WTC11 (cell line): Measurements from ENCODE around the gene INPP5A. TPM values are rescaled to one million over a fixed set of nuclear protein-coding genes. Genes with fewer than 3 reads are reported as not detected.
A peak's percentile ranks its signal among the peaks of the same experiment; 100 is the strongest.

ENCODE experiments used
- ATAC-seq: fragments of 200-7000 bp; cut with Tn5 transposase; 2 replicates; pipeline ENCODE4 v1.10.0; 2021; ENCODE audit warnings: mild to moderate bottlenecking, moderate library complexity
- CTCF ChIA-PET: fragments of 300-600 bp; sonication (Branson Sonifier 250); formaldehyde crosslinking; loops from one replicate; lab custom pipeline; 2021; ENCODE audit warnings: antibody characterized with exemption; lab: Charles Lee
- POLR2A ChIA-PET: fragments of 350-600 bp; sonication (Branson Sonifier 250); formaldehyde crosslinking; loops from one replicate; lab custom pipeline; 2021; ENCODE audit warnings: antibody characterized with exemption; lab: Charles Lee
- DNase-seq: peaks from one replicate; pipeline ENCODE4 v3.0.0; 2021; ENCODE audit warnings: low spot score
- H3K27ac Mint-ChIP-seq: 2 replicates; pipeline ENCODE4 v1.8.0; 2021; ENCODE audit warnings: mixed read lengths
- H3K27me3 Mint-ChIP-seq: 2 replicates; pipeline ENCODE4 v1.8.0; 2021; ENCODE audit warnings: low read depth, mild to moderate bottlenecking, moderate library complexity, mixed read lengths
- H3K36me3 Mint-ChIP-seq: 2 replicates; pipeline ENCODE4 v1.8.0; 2021; ENCODE audit warnings: mixed read lengths
- H3K4me1 Mint-ChIP-seq: 2 replicates; pipeline ENCODE4 v1.8.0; 2022; ENCODE audit warnings: mixed read lengths
- H3K4me3 Mint-ChIP-seq: 2 replicates; pipeline ENCODE4 v1.8.0; 2021; ENCODE audit warnings: mild to moderate bottlenecking, moderate library complexity, mixed read lengths
- H3K9me3 Mint-ChIP-seq: 2 replicates; pipeline ENCODE4 v1.8.0; 2021; ENCODE audit warnings: mixed read lengths
- ATF1 ChIP-seq: sonication (generic); formaldehyde crosslinking; IDR thresholded peaks from 2 replicates; pipeline ENCODE4 v1.8.1; 2023; ENCODE audit warnings: mild to moderate bottlenecking, moderate library complexity, missing genetic modification reagents
- CREB1 ChIP-seq: sonication (generic); formaldehyde crosslinking; IDR thresholded peaks from 2 replicates; pipeline ENCODE4 v1.8.0; 2023; ENCODE audit warnings: mild to moderate bottlenecking, missing genetic modification reagents
- CREM ChIP-seq: sonication (generic); formaldehyde crosslinking; IDR thresholded peaks from 2 replicates; pipeline ENCODE4 v1.8.1; 2022; ENCODE audit warnings: mild to moderate bottlenecking, missing genetic modification reagents, moderate library complexity
- E2F1 ChIP-seq: sonication (generic); formaldehyde crosslinking; IDR thresholded peaks from 2 replicates; pipeline ENCODE4 v1.8.0; 2022; ENCODE audit warnings: mild to moderate bottlenecking, missing genetic modification reagents
- E2F5 ChIP-seq: sonication (generic); formaldehyde crosslinking; IDR thresholded peaks from 2 replicates; pipeline ENCODE4 v1.8.1; 2022; ENCODE audit warnings: mild to moderate bottlenecking, moderate library complexity, missing genetic modification reagents
- ELF4 ChIP-seq: sonication (generic); formaldehyde crosslinking; IDR thresholded peaks from 2 replicates; pipeline ENCODE4 v1.8.1; 2022; ENCODE audit warnings: low read depth, mild to moderate bottlenecking, moderate library complexity, missing genetic modification reagents
- ESRRA ChIP-seq: sonication (generic); formaldehyde crosslinking; IDR thresholded peaks from 2 replicates; pipeline ENCODE4 v1.8.1; 2022; ENCODE audit warnings: mild to moderate bottlenecking, missing genetic modification reagents, borderline replicate concordance
- GTF2I ChIP-seq: fragments of 250-450 bp; sonication (Bioruptor Pico); conservative IDR thresholded peaks from 2 replicates; pipeline ENCODE4 v1.4.0; 2021; ENCODE audit warnings: mild to moderate bottlenecking
- IRF1 ChIP-seq: sonication (generic); formaldehyde crosslinking; IDR thresholded peaks from 2 replicates; pipeline ENCODE4 v1.8.0; 2023; ENCODE audit warnings: missing genetic modification reagents
- JUN ChIP-seq: sonication (generic); formaldehyde crosslinking; IDR thresholded peaks from 2 replicates; pipeline ENCODE4 v1.8.0; 2023; ENCODE audit warnings: mild to moderate bottlenecking, missing genetic modification reagents
- NFE2L1 ChIP-seq: sonication (generic); formaldehyde crosslinking; IDR thresholded peaks from 2 replicates; pipeline ENCODE4 v1.8.1; 2023; ENCODE audit warnings: missing genetic modification reagents
- NR2C2 ChIP-seq: sonication (generic); formaldehyde crosslinking; IDR thresholded peaks from 2 replicates; pipeline ENCODE4 v1.8.0; 2022; ENCODE audit warnings: mild to moderate bottlenecking, missing genetic modification reagents
- NR3C1 ChIP-seq: sonication (generic); formaldehyde crosslinking; conservative IDR thresholded peaks from 2 replicates; pipeline ENCODE4 v1.8.1; 2023; ENCODE audit warnings: low read depth, mild to moderate bottlenecking, missing genetic modification reagents
- PREB ChIP-seq: sonication (generic); formaldehyde crosslinking; IDR thresholded peaks from 2 replicates; pipeline ENCODE4 v1.8.1; 2022; ENCODE audit warnings: mild to moderate bottlenecking, missing genetic modification reagents, moderate library complexity, borderline replicate concordance
- SMAD3 ChIP-seq: sonication (generic); formaldehyde crosslinking; IDR thresholded peaks from 2 replicates; pipeline ENCODE4 v1.8.0; 2022; ENCODE audit warnings: missing genetic modification reagents, mild to moderate bottlenecking, borderline replicate concordance
- SMAD4 ChIP-seq: sonication (generic); formaldehyde crosslinking; IDR thresholded peaks from 2 replicates; pipeline ENCODE4 v1.8.0; 2022; ENCODE audit warnings: mild to moderate bottlenecking, missing genetic modification reagents
- SOX15 ChIP-seq: fragments of 250-450 bp; sonication (Bioruptor Pico); IDR thresholded peaks from 2 replicates; pipeline ENCODE4 v1.9.0; 2021; ENCODE audit warnings: mild to moderate bottlenecking
- TP53 ChIP-seq: sonication (generic); formaldehyde crosslinking; IDR thresholded peaks from 2 replicates; pipeline ENCODE4 v1.8.1; 2023; ENCODE audit warnings: mild to moderate bottlenecking, missing genetic modification reagents
- ZBTB43 ChIP-seq: sonication (generic); formaldehyde crosslinking; IDR thresholded peaks from 2 replicates; pipeline ENCODE4 v1.8.1; 2023; ENCODE audit warnings: mild to moderate bottlenecking, missing genetic modification reagents
- ZNF232 ChIP-seq: sonication (generic); formaldehyde crosslinking; IDR thresholded peaks from 2 replicates; pipeline ENCODE4 v1.8.0; 2022; ENCODE audit warnings: mild to moderate bottlenecking, missing genetic modification reagents
- ZNF317 ChIP-seq: sonication (generic); formaldehyde crosslinking; IDR thresholded peaks from 2 replicates; pipeline ENCODE4 v1.8.1; 2023; ENCODE audit warnings: low read depth, mild to moderate bottlenecking, moderate library complexity, missing genetic modification reagents, borderline replicate concordance
- ZNF532 ChIP-seq: fragments of 250-450 bp; sonication (Bioruptor Pico); IDR thresholded peaks from 2 replicates; pipeline ENCODE4 v1.9.0; 2021; ENCODE audit warnings: mild to moderate bottlenecking, borderline replicate concordance
- ZNF671 ChIP-seq: fragments of 250-450 bp; sonication (Bioruptor Pico); IDR thresholded peaks from 2 replicates; pipeline ENCODE4 v1.8.0; 2021; ENCODE audit warnings: mild to moderate bottlenecking
- ZSCAN18 ChIP-seq: fragments of 250-450 bp; sonication (Bioruptor Pico); IDR thresholded peaks from 2 replicates; pipeline ENCODE4 v2.1.2; 2022; ENCODE audit warnings: mild to moderate bottlenecking, moderate library complexity
- total RNA-seq: library from RNA; stranded (reverse); gene quantifications from 3 replicates; pipeline ENCODE4 v1.2.3, GENCODE V29; 2021

INPP5A gene
- total RNA-seq, 1 experiment from 2014 or later, result 22.1 TPM

- H3K27me3 Mint-ChIP-seq, result no peaks in the 10 kb centered on the region
- no peak overlapping the region for H3K4me3 Mint-ChIP-seq
- DNase-seq, result peak; percentile 8
- H3K9me3 Mint-ChIP-seq, result peaks cover under 1% of the 10 kb centered on the region; the same call in 1 of the 2 replicates
- ChIA-PET CTCF (interaction anchor here (0.5 to 0.6 kb wide), 2 partner anchors 531 to 555 kb away, joined by 5 read pairs; no protein-coding TSS in a partner anchor), POLR2A (no interaction called here)
- TF ChIP-seq ZNF671 (no peak), ZNF532 (CRISPR knock-in tag) (no peak), E2F1 (CRISPR knock-in tag) (no peak), PREB (CRISPR knock-in tag) (no peak), SOX15 (no peak), IRF1 (CRISPR knock-in tag) (no peak), ATF1 (CRISPR knock-in tag) (no peak), CREB1 (no peak), NR2C2 (CRISPR knock-in tag) (no peak), ZNF232 (no peak), SMAD3 (no peak), NR3C1 (CRISPR knock-in tag) (no peak), JUN (CRISPR knock-in tag) (no peak), ZNF317 (CRISPR knock-in tag) (no peak), E2F5 (CRISPR knock-in tag) (no peak), TP53 (CRISPR knock-in tag) (no peak)
- no peaks in the 10 kb centered on the region for H3K4me1 Mint-ChIP-seq
- H3K27ac Mint-ChIP-seq, result no peak overlapping the region
- ATAC-seq, result no peak
- H3K36me3 Mint-ChIP-seq, result no peaks in the 10 kb centered on the region
These were observed 18.3 kb downstream of the INPP5A start for GRCh38 chr10:132555648-132556575.

- POLR2A ChIA-PET, result no interaction called here
- no peak overlapping the region for H3K4me3 Mint-ChIP-seq
- ATAC-seq, result no peak
- CTCF ChIA-PET, result no interaction called here
- DNase-seq, result no peak
- peak overlapping the region; percentile 10 for H3K27ac Mint-ChIP-seq
- H3K4me1 Mint-ChIP-seq, result no peaks in the 10 kb centered on the region
- H3K9me3 Mint-ChIP-seq, result peaks cover 6% of the 10 kb centered on the region; the same call in 1 of the 2 replicates
- H3K36me3 Mint-ChIP-seq, result peaks cover 2% of the 10 kb centered on the region; the same call in 1 of the 2 replicates
- H3K27me3 Mint-ChIP-seq, result no peaks in the 10 kb centered on the region
- TF ChIP-seq SMAD4 (CRISPR knock-in tag) (no peak), TP53 (CRISPR knock-in tag) (no peak), ELF4 (CRISPR knock-in tag) (no peak), ZNF232 (no peak), SOX15 (no peak), NFE2L1 (no peak), GTF2I (no peak), ZBTB43 (CRISPR knock-in tag) (no peak), CREM (no peak), ESRRA (CRISPR knock-in tag) (no peak), NR3C1 (CRISPR knock-in tag) (no peak), ZSCAN18 (CRISPR knock-in tag) (no peak)
These were observed 19.4 kb downstream of the INPP5A start for GRCh38 chr10:132556994-132557441.
